ENCODE data around the gene THSD7B. TPM values are rescaled to one million over a fixed set of nuclear protein-coding genes. Genes with fewer than 3 reads are reported as not detected.

THSD7B gene
- total and polyA plus RNA-seq, 2 experiments from 2014 or later, result 0.86 to 3.8 TPM

- H3K36me3 Mint-ChIP-seq (ENCODE audit: low read depth), result no peaks in the 10 kb centered on the region
- no peaks in the 10 kb centered on the region for H3K27me3 ChIP-seq (ENCODE audit: insufficient read depth)
- peak overlapping the region; percentile 54; the same call in 1 of the 2 replicates for H3K27ac Mint-ChIP-seq
- no peaks in the 10 kb centered on the region for H3K79me2 ChIP-seq (replicated peaks; ENCODE audit: insufficient read depth)
- H3K4me3 ChIP-seq, result no peak overlapping the region
- 0 out of 2 replicates have a peak, but pooled peaks cover 8% of the 10 kb centered on the region for H3K4me1 ChIP-seq (ENCODE audit: insufficient read depth)
- H3F3A ChIP-seq (replicated peaks; ENCODE audit: low read depth), result no peaks in the 10 kb centered on the region
- no peak overlapping the region for H3K27ac ChIP-seq (ENCODE audit: low read depth)
- TF ChIP-seq POLR2AphosphoS5 (IDR thresholded peaks at IDR 0.05; ENCODE audit: low read depth), result no peak
- no peak for TF ChIP-seq EZH2phosphoT487 (IDR thresholded peaks at IDR 0.05; ENCODE audit: unreplicated experiment)
- no peak for TF ChIP-seq ZNF331 (CRISPR knock-in tag; IDR thresholded peaks at IDR 0.05; ENCODE audit: low read depth)
- TF ChIP-seq STAT1 (IDR thresholded peaks at IDR 0.05; ENCODE audit: unreplicated experiment), result no peak
- TF ChIP-seq, protein P1, sequence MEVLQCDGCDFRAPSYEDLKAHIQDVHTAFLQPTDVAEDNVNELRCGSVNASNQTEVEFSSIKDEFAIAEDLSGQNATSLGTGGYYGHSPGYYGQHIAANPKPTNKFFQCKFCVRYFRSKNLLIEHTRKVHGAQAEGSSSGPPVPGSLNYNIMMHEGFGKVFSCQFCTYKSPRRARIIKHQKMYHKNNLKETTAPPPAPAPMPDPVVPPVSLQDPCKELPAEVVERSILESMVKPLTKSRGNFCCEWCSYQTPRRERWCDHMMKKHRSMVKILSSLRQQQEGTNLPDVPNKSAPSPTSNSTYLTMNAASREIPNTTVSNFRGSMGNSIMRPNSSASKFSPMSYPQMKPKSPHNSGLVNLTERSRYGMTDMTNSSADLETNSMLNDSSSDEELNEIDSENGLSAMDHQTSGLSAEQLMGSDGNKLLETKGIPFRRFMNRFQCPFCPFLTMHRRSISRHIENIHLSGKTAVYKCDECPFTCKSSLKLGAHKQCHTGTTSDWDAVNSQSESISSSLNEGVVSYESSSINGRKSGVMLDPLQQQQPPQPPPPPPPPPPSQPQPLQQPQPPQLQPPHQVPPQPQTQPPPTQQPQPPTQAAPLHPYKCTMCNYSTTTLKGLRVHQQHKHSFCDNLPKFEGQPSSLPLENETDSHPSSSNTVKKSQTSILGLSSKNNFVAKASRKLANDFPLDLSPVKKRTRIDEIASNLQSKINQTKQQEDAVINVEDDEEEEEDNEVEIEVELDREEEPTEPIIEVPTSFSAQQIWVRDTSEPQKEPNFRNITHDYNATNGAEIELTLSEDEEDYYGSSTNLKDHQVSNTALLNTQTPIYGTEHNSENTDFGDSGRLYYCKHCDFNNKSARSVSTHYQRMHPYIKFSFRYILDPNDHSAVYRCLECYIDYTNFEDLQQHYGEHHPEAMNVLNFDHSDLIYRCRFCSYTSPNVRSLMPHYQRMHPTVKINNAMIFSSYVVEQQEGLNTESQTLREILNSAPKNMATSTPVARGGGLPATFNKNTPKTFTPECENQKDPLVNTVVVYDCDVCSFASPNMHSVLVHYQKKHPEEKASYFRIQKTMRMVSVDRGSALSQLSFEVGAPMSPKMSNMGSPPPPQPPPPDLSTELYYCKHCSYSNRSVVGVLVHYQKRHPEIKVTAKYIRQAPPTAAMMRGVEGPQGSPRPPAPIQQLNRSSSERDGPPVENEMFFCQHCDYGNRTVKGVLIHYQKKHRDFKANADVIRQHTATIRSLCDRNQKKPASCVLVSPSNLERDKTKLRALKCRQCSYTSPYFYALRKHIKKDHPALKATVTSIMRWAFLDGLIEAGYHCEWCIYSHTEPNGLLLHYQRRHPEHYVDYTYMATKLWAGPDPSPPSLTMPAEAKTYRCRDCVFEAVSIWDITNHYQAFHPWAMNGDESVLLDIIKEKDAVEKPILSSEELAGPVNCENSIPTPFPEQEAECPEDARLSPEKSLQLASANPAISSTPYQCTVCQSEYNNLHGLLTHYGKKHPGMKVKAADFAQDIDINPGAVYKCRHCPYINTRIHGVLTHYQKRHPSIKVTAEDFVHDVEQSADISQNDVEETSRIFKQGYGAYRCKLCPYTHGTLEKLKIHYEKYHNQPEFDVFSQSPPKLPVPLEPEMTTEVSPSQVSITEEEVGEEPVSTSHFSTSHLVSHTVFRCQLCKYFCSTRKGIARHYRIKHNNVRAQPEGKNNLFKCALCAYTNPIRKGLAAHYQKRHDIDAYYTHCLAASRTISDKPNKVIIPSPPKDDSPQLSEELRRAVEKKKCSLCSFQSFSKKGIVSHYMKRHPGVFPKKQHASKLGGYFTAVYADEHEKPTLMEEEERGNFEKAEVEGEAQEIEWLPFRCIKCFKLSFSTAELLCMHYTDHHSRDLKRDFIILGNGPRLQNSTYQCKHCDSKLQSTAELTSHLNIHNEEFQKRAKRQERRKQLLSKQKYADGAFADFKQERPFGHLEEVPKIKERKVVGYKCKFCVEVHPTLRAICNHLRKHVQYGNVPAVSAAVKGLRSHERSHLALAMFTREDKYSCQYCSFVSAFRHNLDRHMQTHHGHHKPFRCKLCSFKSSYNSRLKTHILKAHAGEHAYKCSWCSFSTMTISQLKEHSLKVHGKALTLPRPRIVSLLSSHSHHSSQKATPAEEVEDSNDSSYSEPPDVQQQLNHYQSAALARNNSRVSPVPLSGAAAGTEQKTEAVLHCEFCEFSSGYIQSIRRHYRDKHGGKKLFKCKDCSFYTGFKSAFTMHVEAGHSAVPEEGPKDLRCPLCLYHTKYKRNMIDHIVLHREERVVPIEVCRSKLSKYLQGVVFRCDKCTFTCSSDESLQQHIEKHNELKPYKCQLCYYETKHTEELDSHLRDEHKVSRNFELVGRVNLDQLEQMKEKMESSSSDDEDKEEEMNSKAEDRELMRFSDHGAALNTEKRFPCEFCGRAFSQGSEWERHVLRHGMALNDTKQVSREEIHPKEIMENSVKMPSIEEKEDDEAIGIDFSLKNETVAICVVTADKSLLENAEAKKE (CRISPR knock-in tag; IDR thresholded peaks at IDR 0.05), result peak; percentile 49; the same call in 1 of the 2 replicates
- no peak for TF ChIP-seq JUNB (IDR thresholded peaks at IDR 0.05; ENCODE audit: unreplicated experiment)
- TF ChIP-seq, protein P2, sequence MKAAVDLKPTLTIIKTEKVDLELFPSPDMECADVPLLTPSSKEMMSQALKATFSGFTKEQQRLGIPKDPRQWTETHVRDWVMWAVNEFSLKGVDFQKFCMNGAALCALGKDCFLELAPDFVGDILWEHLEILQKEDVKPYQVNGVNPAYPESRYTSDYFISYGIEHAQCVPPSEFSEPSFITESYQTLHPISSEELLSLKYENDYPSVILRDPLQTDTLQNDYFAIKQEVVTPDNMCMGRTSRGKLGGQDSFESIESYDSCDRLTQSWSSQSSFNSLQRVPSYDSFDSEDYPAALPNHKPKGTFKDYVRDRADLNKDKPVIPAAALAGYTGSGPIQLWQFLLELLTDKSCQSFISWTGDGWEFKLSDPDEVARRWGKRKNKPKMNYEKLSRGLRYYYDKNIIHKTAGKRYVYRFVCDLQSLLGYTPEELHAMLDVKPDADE (IDR thresholded peaks at IDR 0.05), result no peak
- no peak for TF ChIP-seq NANOG (IDR thresholded peaks at IDR 0.05; ENCODE audit: borderline replicate concordance)
- H2AFZ ChIP-seq, result no peak overlapping the region
- no peak overlapping the region for H3K4me3 Mint-ChIP-seq
- no peaks in the 10 kb centered on the region for H3K9me3 Mint-ChIP-seq
- no peaks in the 10 kb centered on the region for H3K27me3 Mint-ChIP-seq (ENCODE audit: insufficient read depth, low read depth, poor library complexity)
- H3K9me2 ChIP-seq (ENCODE audit: insufficient read depth), result no peaks in the 10 kb centered on the region
- no peaks in the 10 kb centered on the region for H3K36me3 ChIP-seq (ENCODE audit: insufficient read depth)
- DNase-seq (ENCODE audit: low spot score), result peak; percentile 14
- ATAC-seq, result no peak; the same call in 2 of the 3 replicates
- no peaks in the 10 kb centered on the region; the same call in 1 of the 2 replicates for H4K20me1 ChIP-seq (replicated peaks; ENCODE audit: insufficient read depth)
- peaks cover 2% of the 10 kb centered on the region; the same call in 1 of the 3 replicates for H3K4me1 Mint-ChIP-seq
- H3K4me2 ChIP-seq, result no peak overlapping the region
These were observed 22.6 kb downstream of the THSD7B start for GRCh38 chr2:136787970-136788369.
